Upper lobe of left lung (tissue), 6 donors: ENCODE results near the gene KAT2B. TPM values are rescaled to one million over a fixed set of nuclear protein-coding genes. Genes with fewer than 3 reads are reported as not detected.

Experiments
- ATAC-seq, 2 donors: fragments of 200-7000 bp; cut with Tn5 transposase; one replicate each; pipeline ENCODE4 v1.9.1; 2022; ENCODE audit warnings: mild to moderate bottlenecking in 2 of 2, moderate library complexity in 2 of 2; ENCODE audit not compliant: low FRiP score in 2 of 2
- DNase-seq, 2 donors: peaks; one replicate each; pipeline ENCODE4 v3.0.0-alpha.2; 2019 to 2020
- H3K27ac ChIP-seq, 4 donors: fragments of 200-600 bp; sonication (generic); one replicate each; pipeline ENCODE4 v1.5.1; 2016 to 2019
- H3K27me3 ChIP-seq, 4 donors: fragments of 200-600 bp; sonication (generic); one replicate each; pipeline ENCODE4 v1.5.1; 2017 to 2019
- H3K36me3 ChIP-seq, 4 donors: fragments of 200-600 bp; sonication (generic); one replicate each; pipeline ENCODE4 v1.5.1; 2016 to 2019
- H3K4me1 ChIP-seq, 4 donors: fragments of 200-600 bp; sonication (generic); one replicate each; pipeline ENCODE4 v1.5.1; 2018 to 2019
- H3K4me3 ChIP-seq, 4 donors: fragments of 200-600 bp; sonication (generic); one replicate each; pipeline ENCODE4 v1.5.1; 2017 to 2019; ENCODE audit warnings: mild to moderate bottlenecking in 2 of 4, moderate library complexity in 1 of 4
- H3K9me3 ChIP-seq, 4 donors: fragments of 200-600 bp; sonication (generic); one replicate each; pipeline ENCODE4 v1.5.1; 2018 to 2019
- CTCF ChIP-seq, 6 experiments: fragments of 450-650 bp in 4 of 6; fragments of 200-600 bp in 2 of 6; sonication (generic) in 2 of 6; IDR thresholded peaks; one replicate each; pipeline ENCODE4 v1.5.1; 2016 to 2019; ENCODE audit warnings: antibody characterized with exemption in 6 of 6
- EP300 ChIP-seq, 4 donors: sonication (generic); formaldehyde crosslinking; IDR thresholded peaks; one replicate each; pipeline ENCODE4 v1.5.1; 2017; ENCODE audit warnings: antibody characterized with exemption in 4 of 4, control low read depth in 2 of 4
- POLR2A ChIP-seq, 4 donors: fragments of 450-650 bp; IDR thresholded peaks; one replicate each; pipeline ENCODE4 v1.5.1; 2016 to 2017; ENCODE audit warnings: antibody characterized with exemption in 4 of 4, mild to moderate bottlenecking in 2 of 4
- POLR2AphosphoS5 ChIP-seq, 2 donors: sonication (generic); formaldehyde crosslinking; IDR thresholded peaks; one replicate each; pipeline ENCODE4 v1.5.1; 2017; ENCODE audit warnings: antibody characterized with exemption in 2 of 2
- WGBS, 2 donors: methylation state at CpG; one replicate each; pipeline ENCODE4 v1.1.5; 2017 to 2018; 5-methylcytosine and 5-hydroxymethylcytosine counted together
- total RNA-seq, 6 donors: library from RNA; depleted of rRNA in 4 of 6; stranded (reverse); fragments of >200 nt in 4 of 6; gene quantifications; one replicate each; pipeline versions ENCODE4 v1.1.0 to v1.2.1, GENCODE V29; 2016 to 2021
- donor health status: DM: no; HTN: no; CAD: no; lungs with moderate emphysema.
- donor health status: DM: no; HTN: yes; CAD: no; lungs with severe emphysema.

Gene KAT2B
- total RNA-seq, 6 donors from 2014 or later: 19.3 to 58.9 (median 31.9) TPM

- Histone ChIP-seq H3K4me1 (peaks cover 11 to 21% (median 15%) of the 10 kb centered on the region in 4 donors), H3K27me3 (no peaks in the 10 kb centered on the region), H3K36me3 (no peaks in the 10 kb centered on the region), H3K9me3 (no peaks in the 10 kb centered on the region), H3K4me3 (peak overlapping the region; percentile 40 to 85 (median 80)), H3K27ac (peak overlapping the region in 2 of 4 donors; percentile 91 to 93)
- DNase-seq (no peak), ATAC-seq (peak in 1 of 2 donors; percentile 11)
- TF ChIP-seq CTCF (IDR thresholded peaks at IDR 0.05): no peak
- no peak for TF ChIP-seq POLR2AphosphoS5 (IDR thresholded peaks at IDR 0.05)
- TF ChIP-seq EP300 (IDR thresholded peaks at IDR 0.05): no peak
- no peak for TF ChIP-seq POLR2A (IDR thresholded peaks at IDR 0.05)
- WGBS, 2 donors: 2 to 7% methylated on average over 12 of the region's 12 CpGs
Observed at GRCh38 chr3:20185331-20185678, 145.1 kb downstream of the KAT2B start.

GRCh38 chr3:20185679-20186599 lies 145.7 kb downstream of the KAT2B start, which contains the start of gene SGO1:
Gene SGO1 (minus strand): TSS chr3:20186206. CDS start chr3:20184027, 2,179 bp downstream.
- ATAC-seq (peak; percentile 100), DNase-seq (peak; percentile 100)
- Histone ChIP-seq H3K27me3 (no peaks in the 10 kb centered on the region), H3K36me3 (no peaks in the 10 kb centered on the region), H3K4me3 (peak within 1 kb of the TSS; percentile 40 to 85 (median 80)), H3K4me1 (peaks cover 11 to 21% (median 15%) of the 10 kb centered on the region in 4 donors), H3K9me3 (no peaks in the 10 kb centered on the region), H3K27ac (peak within 1 kb of the TSS; percentile 90 to 94 (median 92))
- TF ChIP-seq CTCF (IDR thresholded peaks at IDR 0.05) (no peak), EP300 (IDR thresholded peaks at IDR 0.05) (peak in 1 of 4 donors; percentile 73), POLR2AphosphoS5 (IDR thresholded peaks at IDR 0.05) (peak; percentile 85 to 94), POLR2A (IDR thresholded peaks at IDR 0.05) (peak in 3 of 4 donors; percentile 64 to 87 (median 66))
- WGBS, 2 donors: 0 to 1% methylated on average over 58 to 65 of the region's 65 CpGs

GRCh38 chr3:20186600-20187004 lies 146.4 kb downstream of the KAT2B start:
- DNase-seq (no peak), ATAC-seq (peak in 1 of 2 donors; percentile 44)
- 1 to 3% methylated on average over 9 of the region's 9 CpGs for WGBS, 2 donors
- peaks cover 11 to 21% (median 15%) of the 10 kb centered on the region in 4 donors for H3K4me1 ChIP-seq
- H3K36me3 ChIP-seq: no peaks in the 10 kb centered on the region
- TF ChIP-seq POLR2AphosphoS5 (IDR thresholded peaks at IDR 0.05) (no peak), POLR2A (IDR thresholded peaks at IDR 0.05) (no peak), EP300 (IDR thresholded peaks at IDR 0.05) (no peak), CTCF (IDR thresholded peaks at IDR 0.05) (no peak)
- H3K27ac ChIP-seq: peak overlapping the region; percentile 90 to 94 (median 92)
- no peaks in the 10 kb centered on the region for H3K9me3 ChIP-seq
- peak overlapping the region; percentile 23 to 85 (median 80) for H3K4me3 ChIP-seq
- no peaks in the 10 kb centered on the region for H3K27me3 ChIP-seq

GRCh38 chr3:20190991-20191390 lies 150.7 kb downstream of the KAT2B start:
- no peak for ATAC-seq
- H3K9me3 ChIP-seq: no peaks in the 10 kb centered on the region
- H3K27ac ChIP-seq: no peak overlapping the region
- H3K4me1 ChIP-seq: peaks cover 5 to 11% (median 9%) of the 10 kb centered on the region in 4 donors
- 62 to 75% methylated on average over 5 of the region's 5 CpGs for WGBS, 2 donors
- no peaks in the 10 kb centered on the region for H3K36me3 ChIP-seq
- no peaks in the 10 kb centered on the region for H3K27me3 ChIP-seq
- TF ChIP-seq POLR2A (IDR thresholded peaks at IDR 0.05): no peak
- TF ChIP-seq EP300 (IDR thresholded peaks at IDR 0.05): no peak
- TF ChIP-seq CTCF (IDR thresholded peaks at IDR 0.05): no peak
- no peak for TF ChIP-seq POLR2AphosphoS5 (IDR thresholded peaks at IDR 0.05)
- no peak overlapping the region for H3K4me3 ChIP-seq
- no peak for DNase-seq
